GM12878 (cell line): ENCODE data around the gene CNTNAP5.

Source experiments
- CBFB ChIP-seq: IDR thresholded peaks from 2 replicates; pipeline ENCODE4 v1.6.1; 2016; ENCODE audit warnings: antibody characterized with exemption, low read depth
- CBX5 ChIP-seq: sonication (generic); IDR thresholded peaks from 2 replicates; pipeline ENCODE4 v1.6.1; 2016; ENCODE audit warnings: low read depth, moderate library complexity, mild to moderate bottlenecking, inconsistent platforms
- EZH2 ChIP-seq: IDR thresholded peaks from 2 replicates; pipeline ENCODE4 v1.6.1; 2012; ENCODE audit warnings: low read depth, mild to moderate bottlenecking, control low read depth, inconsistent platforms, low read length, borderline replicate concordance; ENCODE audit not compliant: control insufficient read depth
- HDAC2 ChIP-seq: fragments of 200-600 bp; sonication (generic); IDR thresholded peaks from 2 replicates; pipeline ENCODE4 v1.6.1; 2017
- JUNB ChIP-seq: IDR thresholded peaks from 2 replicates; pipeline ENCODE4 v1.6.1; 2016; ENCODE audit warnings: antibody characterized with exemption, mild to moderate bottlenecking
- MLLT1 ChIP-seq: fragments of 450-650 bp; IDR thresholded peaks from 2 replicates; pipeline ENCODE4 v1.6.1; 2016; ENCODE audit warnings: mild to moderate bottlenecking
- NFIC ChIP-seq: IDR thresholded peaks from 2 replicates; pipeline ENCODE4 v1.6.1; 2012; ENCODE audit warnings: low read depth, mild to moderate bottlenecking, inconsistent platforms, low read length, moderate library complexity
- POLR2A ChIP-seq: IDR thresholded peaks from 2 replicates; pipeline ENCODE4 v1.6.1; 2011; ENCODE audit warnings: low read depth, mild to moderate bottlenecking, low read length
- TCF3 ChIP-seq: IDR thresholded peaks from 2 replicates; pipeline ENCODE4 v1.6.1; 2012; ENCODE audit warnings: low read depth, mild to moderate bottlenecking, low read length, borderline replicate concordance; ENCODE audit not compliant: insufficient read depth
- TF ChIP-seq, protein P1 (sequence below), 3 experiments: IDR thresholded peaks in 2 of 3; conservative IDR thresholded peaks in 1 of 3; 2 replicates each; pipeline ENCODE4 v1.5.1; 2011; ENCODE audit warnings: low read depth in 3 of 3, low read length in 3 of 3, mild to moderate bottlenecking in 3 of 3, control low read depth in 2 of 3, moderate library complexity in 2 of 3, inconsistent platforms in 1 of 3, mixed read lengths in 1 of 3; ENCODE audit not compliant: control insufficient read depth in 2 of 3, insufficient read depth in 1 of 3; ENCODE audit errors: extremely low read depth in 1 of 3

DNA sequence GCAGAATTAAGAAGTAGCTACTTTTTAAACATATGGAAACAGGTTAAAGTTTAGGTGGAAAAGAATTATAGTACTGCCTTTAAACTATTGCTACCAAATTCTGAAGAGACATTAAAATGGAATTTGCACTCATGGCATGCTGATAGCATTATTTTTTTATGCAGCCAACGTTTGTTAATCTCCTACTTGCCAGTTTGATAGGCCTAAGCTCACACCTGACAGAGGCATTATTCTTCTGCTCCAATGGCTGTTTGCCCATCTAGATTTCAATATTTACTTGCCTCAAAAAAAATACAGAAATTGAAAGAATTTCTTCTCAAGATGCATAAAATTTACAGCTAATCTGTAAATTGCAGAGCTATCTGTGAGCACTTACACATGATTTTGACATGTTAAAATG is 849.6 kb downstream of the CNTNAP5 start:
- TF ChIP-seq, protein P1, sequence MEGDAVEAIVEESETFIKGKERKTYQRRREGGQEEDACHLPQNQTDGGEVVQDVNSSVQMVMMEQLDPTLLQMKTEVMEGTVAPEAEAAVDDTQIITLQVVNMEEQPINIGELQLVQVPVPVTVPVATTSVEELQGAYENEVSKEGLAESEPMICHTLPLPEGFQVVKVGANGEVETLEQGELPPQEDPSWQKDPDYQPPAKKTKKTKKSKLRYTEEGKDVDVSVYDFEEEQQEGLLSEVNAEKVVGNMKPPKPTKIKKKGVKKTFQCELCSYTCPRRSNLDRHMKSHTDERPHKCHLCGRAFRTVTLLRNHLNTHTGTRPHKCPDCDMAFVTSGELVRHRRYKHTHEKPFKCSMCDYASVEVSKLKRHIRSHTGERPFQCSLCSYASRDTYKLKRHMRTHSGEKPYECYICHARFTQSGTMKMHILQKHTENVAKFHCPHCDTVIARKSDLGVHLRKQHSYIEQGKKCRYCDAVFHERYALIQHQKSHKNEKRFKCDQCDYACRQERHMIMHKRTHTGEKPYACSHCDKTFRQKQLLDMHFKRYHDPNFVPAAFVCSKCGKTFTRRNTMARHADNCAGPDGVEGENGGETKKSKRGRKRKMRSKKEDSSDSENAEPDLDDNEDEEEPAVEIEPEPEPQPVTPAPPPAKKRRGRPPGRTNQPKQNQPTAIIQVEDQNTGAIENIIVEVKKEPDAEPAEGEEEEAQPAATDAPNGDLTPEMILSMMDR (IDR thresholded peaks at IDR 0.05 in 2 of 3, conservative IDR thresholded peaks at IDR 0.05 in 1 of 3; ENCODE audit: control insufficient read depth in 2 of 3, extremely low read depth in 1 of 3, insufficient read depth in 1 of 3, low read depth in 3 of 3, low read length in 3 of 3), result no peak
- no peak for TF ChIP-seq TCF3
- no peak for TF ChIP-seq NFIC
- no peak for TF ChIP-seq MLLT1
- no peak for TF ChIP-seq CBFB
- no peak for TF ChIP-seq EZH2
- no peak for TF ChIP-seq CBX5
- no peak for TF ChIP-seq POLR2A
- TF ChIP-seq HDAC2, result no peak
- TF ChIP-seq JUNB, result no peak
